ENCODE data around the gene MCTP2. TPM values are rescaled to one million over a fixed set of nuclear protein-coding genes. Genes with fewer than 3 reads are reported as not detected.

The MCTP2 gene
- total and polyA plus RNA-seq, 2 donors, result 6.7 to 9.3 TPM

- no peak overlapping the region for H3K4me3 ChIP-seq (ENCODE audit: low read length in 2 of 2)
- H3K27ac ChIP-seq (ENCODE audit: low read depth in 1 of 2, low read length in 1 of 2), result no peak overlapping the region
- no peaks in the 10 kb centered on the region for H3K27me3 ChIP-seq (ENCODE audit: control insufficient read depth in 2 of 2, insufficient read depth in 1 of 2, low read length in 1 of 2)
- H3K4me1 ChIP-seq (ENCODE audit: control insufficient read depth in 2 of 2, insufficient read depth in 2 of 2, low read length in 2 of 2), result no peaks in the 10 kb centered on the region
- no peak for DNase-seq (ENCODE audit: low read depth in 6 of 9, low spot score in 9 of 9)
- H3K9me3 ChIP-seq (ENCODE audit: control insufficient read depth in 2 of 2, insufficient read depth in 1 of 2, low read length in 1 of 2), result no peaks in the 10 kb centered on the region
- H3K36me3 ChIP-seq (ENCODE audit: control insufficient read depth in 2 of 2, insufficient read depth in 2 of 2, low read length in 1 of 2), result no peaks in the 10 kb centered on the region
- WGBS, result 88% methylated on average over 1 of the region's 1 CpG
These were observed 149.4 kb downstream of the MCTP2 start for GRCh38 chr15:94380798-94381197.

GRCh38 chr15:94381384-94381783 lies 150.0 kb downstream of the MCTP2 start:
- no peak for DNase-seq (ENCODE audit: low read depth in 6 of 9, low spot score in 9 of 9)
- Histone ChIP-seq H3K9me3 (ENCODE audit: control insufficient read depth in 2 of 2, insufficient read depth in 1 of 2, low read length in 1 of 2) (no peaks in the 10 kb centered on the region), H3K27ac (ENCODE audit: low read depth in 1 of 2, low read length in 1 of 2) (no peak overlapping the region), H3K27me3 (ENCODE audit: control insufficient read depth in 2 of 2, insufficient read depth in 1 of 2, low read length in 1 of 2) (no peaks in the 10 kb centered on the region), H3K4me1 (ENCODE audit: control insufficient read depth in 2 of 2, insufficient read depth in 2 of 2, low read length in 2 of 2) (no peaks in the 10 kb centered on the region), H3K4me3 (ENCODE audit: low read length in 2 of 2) (no peak overlapping the region), H3K36me3 (ENCODE audit: control insufficient read depth in 2 of 2, insufficient read depth in 2 of 2, low read length in 1 of 2) (no peaks in the 10 kb centered on the region)
- 94% methylated on average over 8 of the region's 8 CpGs for WGBS

GRCh38 chr15:94383041-94383440 lies 151.7 kb downstream of the MCTP2 start:
- Histone ChIP-seq H3K9me3 (ENCODE audit: control insufficient read depth in 2 of 2, insufficient read depth in 1 of 2, low read length in 1 of 2) (no peaks in the 10 kb centered on the region), H3K27ac (ENCODE audit: low read depth in 1 of 2, low read length in 1 of 2) (no peak overlapping the region), H3K4me3 (ENCODE audit: low read length in 2 of 2) (no peak overlapping the region), H3K27me3 (ENCODE audit: control insufficient read depth in 2 of 2, insufficient read depth in 1 of 2, low read length in 1 of 2) (no peaks in the 10 kb centered on the region), H3K36me3 (ENCODE audit: control insufficient read depth in 2 of 2, insufficient read depth in 2 of 2, low read length in 1 of 2) (no peaks in the 10 kb centered on the region), H3K4me1 (ENCODE audit: control insufficient read depth in 2 of 2, insufficient read depth in 2 of 2, low read length in 2 of 2) (peaks cover 3 to 5% of the 10 kb centered on the region in 2 donors)
- 98% methylated on average over 3 of the region's 3 CpGs for WGBS
- no peak for DNase-seq (ENCODE audit: low read depth in 6 of 9, low spot score in 9 of 9)

- Histone ChIP-seq H3K4me3 (ENCODE audit: low read length in 2 of 2) (no peak overlapping the region), H3K4me1 (ENCODE audit: control insufficient read depth in 2 of 2, insufficient read depth in 2 of 2, low read length in 2 of 2) (peaks cover 5 to 7% of the 10 kb centered on the region in 2 donors), H3K9me3 (ENCODE audit: control insufficient read depth in 2 of 2, insufficient read depth in 1 of 2, low read length in 1 of 2) (no peaks in the 10 kb centered on the region), H3K27me3 (ENCODE audit: control insufficient read depth in 2 of 2, insufficient read depth in 1 of 2, low read length in 1 of 2) (no peaks in the 10 kb centered on the region), H3K27ac (ENCODE audit: low read depth in 1 of 2, low read length in 1 of 2) (no peak overlapping the region), H3K36me3 (ENCODE audit: control insufficient read depth in 2 of 2, insufficient read depth in 2 of 2, low read length in 1 of 2) (no peaks in the 10 kb centered on the region)
- no peak for DNase-seq (ENCODE audit: low read depth in 6 of 9, low spot score in 9 of 9)
- WGBS, result 98% methylated on average over 9 of the region's 9 CpGs
These were observed 152.3 kb downstream of the MCTP2 start for GRCh38 chr15:94383706-94384105.

- Histone ChIP-seq H3K4me3 (ENCODE audit: low read length in 2 of 2) (no peak overlapping the region), H3K27me3 (ENCODE audit: control insufficient read depth in 2 of 2, insufficient read depth in 1 of 2, low read length in 1 of 2) (no peaks in the 10 kb centered on the region), H3K27ac (ENCODE audit: low read depth in 1 of 2, low read length in 1 of 2) (no peak overlapping the region), H3K9me3 (ENCODE audit: control insufficient read depth in 2 of 2, insufficient read depth in 1 of 2, low read length in 1 of 2) (no peaks in the 10 kb centered on the region), H3K4me1 (ENCODE audit: control insufficient read depth in 2 of 2, insufficient read depth in 2 of 2, low read length in 2 of 2) (peaks cover 5 to 7% of the 10 kb centered on the region in 2 donors), H3K36me3 (ENCODE audit: control insufficient read depth in 2 of 2, insufficient read depth in 2 of 2, low read length in 1 of 2) (no peaks in the 10 kb centered on the region)
- 72% methylated on average over 4 of the region's 4 CpGs for WGBS
- no peak for DNase-seq (ENCODE audit: low read depth in 6 of 9, low spot score in 9 of 9)
These were observed 154.1 kb downstream of the MCTP2 start for GRCh38 chr15:94385441-94385840.

GRCh38 chr15:94386351-94386750 lies 155.0 kb downstream of the MCTP2 start:
- no peaks in the 10 kb centered on the region for H3K9me3 ChIP-seq (ENCODE audit: control insufficient read depth in 2 of 2, insufficient read depth in 1 of 2, low read length in 1 of 2)
- H3K4me1 ChIP-seq (ENCODE audit: control insufficient read depth in 2 of 2, insufficient read depth in 2 of 2, low read length in 2 of 2), result peaks cover 5 to 7% of the 10 kb centered on the region in 2 donors
- no peaks in the 10 kb centered on the region for H3K36me3 ChIP-seq (ENCODE audit: control insufficient read depth in 2 of 2, insufficient read depth in 2 of 2, low read length in 1 of 2)
- no peak overlapping the region for H3K27ac ChIP-seq (ENCODE audit: low read depth in 1 of 2, low read length in 1 of 2)
- 96% methylated on average over 7 of the region's 7 CpGs for WGBS
- no peak for DNase-seq (ENCODE audit: low read depth in 6 of 9, low spot score in 9 of 9)
- no peaks in the 10 kb centered on the region for H3K27me3 ChIP-seq (ENCODE audit: control insufficient read depth in 2 of 2, insufficient read depth in 1 of 2, low read length in 1 of 2)
- H3K4me3 ChIP-seq (ENCODE audit: low read length in 2 of 2), result no peak overlapping the region

GRCh38 chr15:94387442-94387841 lies 156.1 kb downstream of the MCTP2 start:
- Histone ChIP-seq H3K4me1 (ENCODE audit: control insufficient read depth in 2 of 2, insufficient read depth in 2 of 2, low read length in 2 of 2) (peaks cover 5 to 7% of the 10 kb centered on the region in 2 donors), H3K36me3 (ENCODE audit: control insufficient read depth in 2 of 2, insufficient read depth in 2 of 2, low read length in 1 of 2) (no peaks in the 10 kb centered on the region), H3K27ac (ENCODE audit: low read depth in 1 of 2, low read length in 1 of 2) (no peak overlapping the region), H3K27me3 (ENCODE audit: control insufficient read depth in 2 of 2, insufficient read depth in 1 of 2, low read length in 1 of 2) (no peaks in the 10 kb centered on the region), H3K4me3 (ENCODE audit: low read length in 2 of 2) (no peak overlapping the region), H3K9me3 (ENCODE audit: control insufficient read depth in 2 of 2, insufficient read depth in 1 of 2, low read length in 1 of 2) (no peaks in the 10 kb centered on the region)
- WGBS, result 97% methylated on average over 2 of the region's 2 CpGs
- DNase-seq (ENCODE audit: low read depth in 6 of 9, low spot score in 9 of 9), result no peak

GRCh38 chr15:94387849-94388441 lies 156.6 kb downstream of the MCTP2 start:
- Histone ChIP-seq H3K27me3 (ENCODE audit: control insufficient read depth in 2 of 2, insufficient read depth in 1 of 2, low read length in 1 of 2) (no peaks in the 10 kb centered on the region), H3K9me3 (ENCODE audit: control insufficient read depth in 2 of 2, insufficient read depth in 1 of 2, low read length in 1 of 2) (no peaks in the 10 kb centered on the region), H3K36me3 (ENCODE audit: control insufficient read depth in 2 of 2, insufficient read depth in 2 of 2, low read length in 1 of 2) (no peaks in the 10 kb centered on the region), H3K4me1 (ENCODE audit: control insufficient read depth in 2 of 2, insufficient read depth in 2 of 2, low read length in 2 of 2) (peaks cover 5 to 7% of the 10 kb centered on the region in 2 donors), H3K27ac (ENCODE audit: low read depth in 1 of 2, low read length in 1 of 2) (no peak overlapping the region), H3K4me3 (ENCODE audit: low read length in 2 of 2) (no peak overlapping the region)
- peak in 6 of 9 donors; percentile 3 to 49 (median 10) for DNase-seq (ENCODE audit: low read depth in 6 of 9, low spot score in 9 of 9)
- 65% methylated on average over 7 of the region's 7 CpGs for WGBS

- Histone ChIP-seq H3K4me3 (ENCODE audit: low read length in 2 of 2) (no peak overlapping the region), H3K4me1 (ENCODE audit: control insufficient read depth in 2 of 2, insufficient read depth in 2 of 2, low read length in 2 of 2) (no peaks in the 10 kb centered on the region), H3K27me3 (ENCODE audit: control insufficient read depth in 2 of 2, insufficient read depth in 1 of 2, low read length in 1 of 2) (no peaks in the 10 kb centered on the region), H3K9me3 (ENCODE audit: control insufficient read depth in 2 of 2, insufficient read depth in 1 of 2, low read length in 1 of 2) (no peaks in the 10 kb centered on the region), H3K27ac (ENCODE audit: low read depth in 1 of 2, low read length in 1 of 2) (no peak overlapping the region), H3K36me3 (ENCODE audit: control insufficient read depth in 2 of 2, insufficient read depth in 2 of 2, low read length in 1 of 2) (no peaks in the 10 kb centered on the region)
- DNase-seq (ENCODE audit: low read depth in 6 of 9, low spot score in 9 of 9), result no peak
- WGBS, result 93% methylated on average over 1 of the region's 1 CpG
These were observed 164.3 kb downstream of the MCTP2 start for GRCh38 chr15:94395640-94396039.
